ENCODE measurements around the gene RIMBP2. TPM values are rescaled to one million over a fixed set of nuclear protein-coding genes. Genes with fewer than 3 reads are reported as not detected.

The RIMBP2 gene
- total and polyA plus RNA-seq, 9 of the 15 experiments (the other 6 are each of a cell fraction or from before 2014, with no cell fraction given) = not detected

DNA sequence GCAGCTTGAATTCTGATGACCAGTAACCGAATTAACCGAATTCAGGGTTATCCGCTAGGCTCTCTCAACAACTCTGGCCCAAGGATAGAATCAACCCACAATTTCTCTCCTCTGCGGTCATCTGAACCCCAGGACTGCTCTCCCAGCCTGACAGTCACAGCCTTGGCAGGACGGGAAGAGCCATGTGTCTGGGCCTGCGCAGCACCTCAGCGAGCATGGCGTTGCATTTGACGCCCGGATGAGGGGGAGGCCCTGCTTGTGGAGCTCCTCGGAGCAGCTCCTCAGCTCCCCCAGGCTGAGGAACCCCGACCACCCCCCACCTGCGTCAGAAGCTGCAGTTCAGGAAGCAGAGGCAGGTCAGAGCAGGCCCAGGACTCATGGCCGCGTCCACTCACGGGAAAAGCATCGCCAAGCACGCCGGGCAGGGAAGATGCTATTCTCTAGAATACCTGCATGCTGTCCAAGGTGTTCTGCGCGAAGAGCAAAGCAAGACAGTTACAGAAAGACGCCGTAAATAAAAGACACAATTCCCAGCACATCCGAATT, 247.3 kb downstream of the RIMBP2 start (continued):
- no peak for TF ChIP-seq KDM4B (IDR thresholded peaks at IDR 0.05; ENCODE audit: borderline replicate concordance in 2 of 2, low read depth in 1 of 2)
- no peak for TF ChIP-seq ZNF717 (CRISPR knock-in tag; IDR thresholded peaks at IDR 0.05)
- no peak for TF ChIP-seq TBP (optimal IDR thresholded peaks at IDR 0.05; ENCODE audit: low read depth, low read length)
- no peak for TF ChIP-seq ZNF146 (CRISPR knock-in tag; IDR thresholded peaks at IDR 0.05; ENCODE audit: unreplicated experiment)

DNA sequence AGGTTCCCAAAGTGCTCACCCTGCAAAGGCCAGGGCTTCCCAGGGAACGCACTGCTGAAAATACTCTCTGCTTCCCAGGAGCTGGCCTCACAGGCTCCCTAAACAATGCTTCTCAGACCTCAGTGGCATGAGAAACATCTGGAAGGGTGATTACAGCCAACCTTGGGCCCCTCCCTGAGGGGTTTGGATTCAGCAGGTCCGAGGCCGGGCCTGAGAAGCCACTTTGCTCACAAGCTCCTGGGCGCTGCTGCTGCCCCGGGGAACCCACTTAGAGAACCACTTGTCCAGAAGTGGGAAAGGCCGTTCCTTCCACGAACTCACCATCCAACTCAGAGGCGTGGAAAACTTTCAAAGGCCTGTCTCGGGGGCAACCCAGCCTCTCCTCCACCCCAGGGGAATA, 247.9 kb downstream of the RIMBP2 start:
- no peaks in the 10 kb centered on the region; the same call in 1 of the 2 replicates for H3K9me3 ChIP-seq (replicated peaks; ENCODE audit: control insufficient read depth, insufficient read depth, low read depth, low read length)
- intact Hi-C loops (cut with micrococcal nuclease) = no loop called here
- no peak overlapping the region for H2AFZ ChIP-seq (ENCODE audit: low read depth, low read length)
- no peaks in the 10 kb centered on the region for H3K36me3 ChIP-seq (ENCODE audit: control insufficient read depth, insufficient read depth, low read length)
- H3K27ac ChIP-seq (ENCODE audit: extremely low read depth, low read depth, low read length) = no peak overlapping the region
- POLR2A ChIA-PET = no interaction called here
- ATAC-seq (no peak), FAIRE-seq (no peak), DNase-seq (ENCODE audit: extremely low read depth in 1 of 4, low spot score in 3 of 4) (no peak)
- H3K9ac ChIP-seq (ENCODE audit: insufficient read depth in 1 of 2, low read depth in 2 of 2, low read length in 2 of 2) = no peak overlapping the region
- CTCF ChIA-PET (ENCODE audit: low intra/inter-chr PET ratio) = no interaction called here
- H3K79me2 ChIP-seq (ENCODE audit: control insufficient read depth, insufficient read depth, low read length) = no peaks in the 10 kb centered on the region
- in situ Hi-C loops (cut with MboI) = no loop called here
- WGBS (ENCODE audit: insufficient coverage, low coverage, missing lambda C conversion rate) = 3% methylated on average over 8 of the region's 9 CpGs
- TF ChIP-seq, protein P1, sequence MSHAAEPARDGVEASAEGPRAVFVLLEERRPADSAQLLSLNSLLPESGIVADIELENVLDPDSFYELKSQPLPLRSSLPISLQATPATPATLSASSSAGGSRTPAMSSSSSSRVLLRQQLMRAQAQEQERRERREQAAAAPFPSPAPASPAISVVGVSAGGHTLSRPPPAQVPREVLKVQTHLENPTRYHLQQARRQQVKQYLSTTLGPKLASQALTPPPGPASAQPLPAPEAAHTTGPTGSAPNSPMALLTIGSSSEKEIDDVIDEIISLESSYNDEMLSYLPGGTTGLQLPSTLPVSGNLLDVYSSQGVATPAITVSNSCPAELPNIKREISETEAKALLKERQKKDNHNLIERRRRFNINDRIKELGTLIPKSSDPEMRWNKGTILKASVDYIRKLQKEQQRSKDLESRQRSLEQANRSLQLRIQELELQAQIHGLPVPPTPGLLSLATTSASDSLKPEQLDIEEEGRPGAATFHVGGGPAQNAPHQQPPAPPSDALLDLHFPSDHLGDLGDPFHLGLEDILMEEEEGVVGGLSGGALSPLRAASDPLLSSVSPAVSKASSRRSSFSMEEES (CRISPR knock-in tag; IDR thresholded peaks at IDR 0.05) = no peak
- TF ChIP-seq SNRNP70 (optimal IDR thresholded peaks at IDR 0.05; ENCODE audit: low read depth, low read length) = no peak
- TF ChIP-seq, protein P2, sequence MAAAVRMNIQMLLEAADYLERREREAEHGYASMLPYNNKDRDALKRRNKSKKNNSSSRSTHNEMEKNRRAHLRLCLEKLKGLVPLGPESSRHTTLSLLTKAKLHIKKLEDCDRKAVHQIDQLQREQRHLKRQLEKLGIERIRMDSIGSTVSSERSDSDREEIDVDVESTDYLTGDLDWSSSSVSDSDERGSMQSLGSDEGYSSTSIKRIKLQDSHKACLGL (CRISPR knock-in tag; IDR thresholded peaks at IDR 0.05; ENCODE audit: borderline replicate concordance, poor library complexity, severe bottlenecking) = no peak
- TF ChIP-seq, protein P3, sequence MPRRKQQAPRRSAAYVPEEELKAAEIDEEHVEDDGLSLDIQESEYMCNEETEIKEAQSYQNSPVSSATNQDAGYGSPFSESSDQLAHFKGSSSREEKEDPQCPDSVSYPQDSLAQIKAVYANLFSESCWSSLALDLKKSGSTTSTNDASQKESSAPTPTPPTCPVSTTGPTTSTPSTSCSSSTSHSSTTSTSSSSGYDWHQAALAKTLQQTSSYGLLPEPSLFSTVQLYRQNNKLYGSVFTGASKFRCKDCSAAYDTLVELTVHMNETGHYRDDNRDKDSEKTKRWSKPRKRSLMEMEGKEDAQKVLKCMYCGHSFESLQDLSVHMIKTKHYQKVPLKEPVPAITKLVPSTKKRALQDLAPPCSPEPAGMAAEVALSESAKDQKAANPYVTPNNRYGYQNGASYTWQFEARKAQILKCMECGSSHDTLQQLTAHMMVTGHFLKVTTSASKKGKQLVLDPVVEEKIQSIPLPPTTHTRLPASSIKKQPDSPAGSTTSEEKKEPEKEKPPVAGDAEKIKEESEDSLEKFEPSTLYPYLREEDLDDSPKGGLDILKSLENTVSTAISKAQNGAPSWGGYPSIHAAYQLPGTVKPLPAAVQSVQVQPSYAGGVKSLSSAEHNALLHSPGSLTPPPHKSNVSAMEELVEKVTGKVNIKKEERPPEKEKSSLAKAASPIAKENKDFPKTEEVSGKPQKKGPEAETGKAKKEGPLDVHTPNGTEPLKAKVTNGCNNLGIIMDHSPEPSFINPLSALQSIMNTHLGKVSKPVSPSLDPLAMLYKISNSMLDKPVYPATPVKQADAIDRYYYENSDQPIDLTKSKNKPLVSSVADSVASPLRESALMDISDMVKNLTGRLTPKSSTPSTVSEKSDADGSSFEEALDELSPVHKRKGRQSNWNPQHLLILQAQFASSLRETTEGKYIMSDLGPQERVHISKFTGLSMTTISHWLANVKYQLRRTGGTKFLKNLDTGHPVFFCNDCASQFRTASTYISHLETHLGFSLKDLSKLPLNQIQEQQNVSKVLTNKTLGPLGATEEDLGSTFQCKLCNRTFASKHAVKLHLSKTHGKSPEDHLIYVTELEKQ (CRISPR knock-in tag; IDR thresholded peaks at IDR 0.05) = no peak
- H4K20me1 ChIP-seq (replicated peaks; ENCODE audit: control insufficient read depth, insufficient read depth, low read length) = 0 out of 2 replicates have a peak, but pooled peaks cover 4% of the 10 kb centered on the region
- H3K27me3 ChIP-seq (ENCODE audit: control insufficient read depth in 2 of 2, insufficient read depth in 2 of 2, low read length in 2 of 2) = peaks cover 8 to 42% of the 10 kb centered on the region in 2 experiments; a peak in 4 of 5 replicates
- H3K4me3 ChIP-seq = no peak overlapping the region
- no peak overlapping the region for H3K4me2 ChIP-seq (ENCODE audit: insufficient read depth, low read length)
- H3K9me1 ChIP-seq (ENCODE audit: control insufficient read depth, insufficient read depth, low read length) = no peaks in the 10 kb centered on the region
- BruUV-seq (replicated peaks) = no TSS peak
- 0 out of 5 replicates have a peak, but pooled peaks cover 0 to under 1% of the 10 kb centered on the region in 2 experiments for H3K4me1 ChIP-seq (replicated peaks in 1 of 2; ENCODE audit: control insufficient read depth in 2 of 2, insufficient read depth in 2 of 2, low read length in 2 of 2)

Measured in K562 (cell line).